SK-N-SH treated with all-trans-retinoic acid at 6 μM for 48 hours (cell line): ENCODE results near the gene CHAF1A.

ENCODE experiments used
- ATAC-seq: fragments of 200-7000 bp; cut with Tn5 transposase; 3 replicates; pipeline ENCODE4 v1.9.1; 2020; ENCODE audit warnings: mild to moderate bottlenecking, moderate library complexity
- CSDC2 ChIP-seq: fragments of 250-450 bp; sonication (Bioruptor Pico); IDR thresholded peaks from 2 replicates; pipeline ENCODE4 v1.5.0; 2020; ENCODE audit warnings: mild to moderate bottlenecking, moderate library complexity
- ESRRG ChIP-seq: fragments of 250-450 bp; sonication (Bioruptor Pico); IDR thresholded peaks from 2 replicates; pipeline ENCODE4 v1.6.1; 2021; ENCODE audit warnings: mild to moderate bottlenecking
- GLIS3 ChIP-seq: fragments of 250-450 bp; sonication (Bioruptor Pico); IDR thresholded peaks from 2 replicates; pipeline ENCODE4 v1.5.0; 2020; ENCODE audit warnings: mild to moderate bottlenecking, moderate library complexity
- ISL1 ChIP-seq: fragments of 250-450 bp; sonication (Bioruptor Pico); IDR thresholded peaks from 2 replicates; pipeline ENCODE4 v2.1.2; 2022; ENCODE audit warnings: mild to moderate bottlenecking, moderate library complexity
- OSR1 ChIP-seq: fragments of 250-450 bp; sonication (Bioruptor Pico); IDR thresholded peaks from 2 replicates; pipeline ENCODE4 v1.8.0; 2022; ENCODE audit warnings: moderate library complexity, mild to moderate bottlenecking, inconsistent platforms
- PPARA ChIP-seq: fragments of 250-450 bp; sonication (Bioruptor Pico); IDR thresholded peaks from 2 replicates; pipeline ENCODE4 v1.5.0; 2020; ENCODE audit warnings: mild to moderate bottlenecking, borderline replicate concordance
- RARB ChIP-seq: fragments of 250-450 bp; sonication (Bioruptor Pico); IDR thresholded peaks from 2 replicates; pipeline ENCODE4 v1.8.0; 2021; ENCODE audit warnings: mild to moderate bottlenecking, moderate library complexity
- SNAI2 ChIP-seq: fragments of 250-450 bp; sonication (Bioruptor Pico); IDR thresholded peaks from 2 replicates; pipeline ENCODE4 v1.5.0; 2020; ENCODE audit warnings: mild to moderate bottlenecking, moderate library complexity
- TCF4 ChIP-seq: fragments of 250-450 bp; sonication (Bioruptor Pico); IDR thresholded peaks from 2 replicates; pipeline ENCODE4 v1.8.0; 2021; ENCODE audit warnings: mild to moderate bottlenecking, moderate library complexity, borderline replicate concordance
- TOX ChIP-seq: fragments of 250-450 bp; sonication (Bioruptor Pico); IDR thresholded peaks from 2 replicates; pipeline ENCODE4 v1.8.0; 2021; ENCODE audit warnings: mild to moderate bottlenecking, moderate library complexity, borderline replicate concordance
- ZFP3 ChIP-seq: fragments of 250-450 bp; sonication (Bioruptor Pico); IDR thresholded peaks from 2 replicates; pipeline ENCODE4 v1.5.0; 2020; ENCODE audit warnings: mild to moderate bottlenecking, moderate library complexity
- ZFP30 ChIP-seq: fragments of 450-650 bp; formaldehyde crosslinking; IDR thresholded peaks from 2 replicates; pipeline ENCODE4 v1.5.0; 2022; ENCODE audit warnings: mild to moderate bottlenecking, moderate library complexity
- ZNF565 ChIP-seq: fragments of 450-650 bp; formaldehyde crosslinking; conservative IDR thresholded peaks from 2 replicates; pipeline ENCODE4 v1.5.0; 2020; ENCODE audit warnings: low read depth, mild to moderate bottlenecking, moderate library complexity
- ZNF70 ChIP-seq: fragments of 450-650 bp; formaldehyde crosslinking; IDR thresholded peaks from 2 replicates; pipeline ENCODE4 v1.5.0; 2020; ENCODE audit warnings: mild to moderate bottlenecking, moderate library complexity
- ZNF8 ChIP-seq: fragments of 450-650 bp; formaldehyde crosslinking; IDR thresholded peaks from 2 replicates; pipeline ENCODE4 v1.5.0; 2020; ENCODE audit warnings: mild to moderate bottlenecking, moderate library complexity
- TF ChIP-seq, protein P1 (sequence below): fragments of 250-450 bp; sonication (Bioruptor Pico); IDR thresholded peaks from 2 replicates; pipeline ENCODE4 v1.5.1; 2020; ENCODE audit warnings: low read depth, mild to moderate bottlenecking, moderate library complexity
- TF ChIP-seq, protein P2 (sequence below): fragments of 250-450 bp; sonication (Bioruptor Pico); IDR thresholded peaks from 2 replicates; pipeline ENCODE4 v1.8.0; 2021; ENCODE audit warnings: low read depth, mild to moderate bottlenecking, moderate library complexity, borderline replicate concordance
- TF ChIP-seq, protein P3 (sequence below): fragments of 250-450 bp; sonication (Bioruptor Pico); IDR thresholded peaks from 2 replicates; pipeline ENCODE4 v1.8.0; 2020; ENCODE audit warnings: mild to moderate bottlenecking, moderate library complexity, borderline replicate concordance
- TF ChIP-seq, protein P4 (sequence below): fragments of 250-450 bp; sonication (Bioruptor Pico); IDR thresholded peaks from 2 replicates; pipeline ENCODE4 v1.5.0; 2020; ENCODE audit warnings: mild to moderate bottlenecking, moderate library complexity
- TF ChIP-seq, protein P5 (sequence below): fragments of 250-450 bp; sonication (Bioruptor Pico); IDR thresholded peaks from 2 replicates; pipeline ENCODE4 v1.5.1; 2021; ENCODE audit warnings: mild to moderate bottlenecking, moderate library complexity

The CHAF1A gene

DNA sequence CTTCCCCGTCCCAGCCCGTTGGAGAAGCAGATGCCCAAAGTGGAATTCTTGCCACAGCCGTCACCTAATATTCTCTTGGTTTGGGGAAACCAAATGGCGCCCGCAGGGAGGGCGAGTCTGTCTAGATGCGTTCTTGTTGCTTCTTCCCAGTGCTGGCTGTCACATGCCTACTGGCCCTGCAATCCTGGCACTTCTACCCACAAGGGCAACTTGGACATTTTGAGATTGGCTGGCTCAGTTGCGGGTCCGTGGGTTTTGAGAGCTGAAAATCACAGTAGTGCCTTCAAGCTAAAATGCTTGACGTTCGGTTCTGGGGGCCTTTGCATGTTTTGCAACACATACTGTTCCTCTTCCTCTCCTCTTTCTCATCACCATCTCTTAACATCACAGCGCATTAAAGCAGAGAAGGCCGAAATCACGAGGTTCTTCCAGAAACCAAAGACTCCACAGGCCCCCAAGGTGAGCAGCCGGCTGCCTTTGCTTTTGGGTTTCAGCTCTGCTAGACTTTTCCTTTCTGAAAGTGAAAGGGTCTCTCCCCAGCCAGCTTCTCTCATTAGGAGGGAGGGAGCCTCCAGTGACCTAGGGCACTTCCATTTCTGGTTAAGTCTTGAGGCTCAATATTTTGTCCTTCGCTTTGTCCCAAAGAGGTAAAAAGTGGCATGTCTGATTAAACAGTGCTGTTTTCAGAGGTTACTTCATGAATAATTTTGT, 21.1 kb downstream of the CHAF1A start:
- no peak for ATAC-seq
- TF ChIP-seq ZFP30 (CRISPR knock-in tag) (no peak), OSR1 (no peak), CSDC2 (CRISPR knock-in tag) (no peak), ZNF565 (CRISPR knock-in tag) (no peak), GLIS3 (CRISPR knock-in tag) (no peak), TOX (CRISPR knock-in tag) (no peak), ZNF8 (no peak), RARB (CRISPR knock-in tag) (no peak), ZNF70 (CRISPR knock-in tag) (no peak), ESRRG (no peak), SNAI2 (CRISPR knock-in tag) (no peak), ISL1 (CRISPR knock-in tag) (no peak), TCF4 (CRISPR knock-in tag) (no peak), PPARA (no peak)
- TF ChIP-seq, protein P1, sequence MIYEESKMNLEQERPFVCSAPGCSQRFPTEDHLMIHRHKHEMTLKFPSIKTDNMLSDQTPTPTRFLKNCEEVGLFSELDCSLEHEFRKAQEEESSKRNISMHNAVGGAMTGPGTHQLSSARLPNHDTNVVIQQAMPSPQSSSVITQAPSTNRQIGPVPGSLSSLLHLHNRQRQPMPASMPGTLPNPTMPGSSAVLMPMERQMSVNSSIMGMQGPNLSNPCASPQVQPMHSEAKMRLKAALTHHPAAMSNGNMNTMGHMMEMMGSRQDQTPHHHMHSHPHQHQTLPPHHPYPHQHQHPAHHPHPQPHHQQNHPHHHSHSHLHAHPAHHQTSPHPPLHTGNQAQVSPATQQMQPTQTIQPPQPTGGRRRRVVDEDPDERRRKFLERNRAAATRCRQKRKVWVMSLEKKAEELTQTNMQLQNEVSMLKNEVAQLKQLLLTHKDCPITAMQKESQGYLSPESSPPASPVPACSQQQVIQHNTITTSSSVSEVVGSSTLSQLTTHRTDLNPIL (CRISPR knock-in tag), result no peak
- TF ChIP-seq, protein P2, sequence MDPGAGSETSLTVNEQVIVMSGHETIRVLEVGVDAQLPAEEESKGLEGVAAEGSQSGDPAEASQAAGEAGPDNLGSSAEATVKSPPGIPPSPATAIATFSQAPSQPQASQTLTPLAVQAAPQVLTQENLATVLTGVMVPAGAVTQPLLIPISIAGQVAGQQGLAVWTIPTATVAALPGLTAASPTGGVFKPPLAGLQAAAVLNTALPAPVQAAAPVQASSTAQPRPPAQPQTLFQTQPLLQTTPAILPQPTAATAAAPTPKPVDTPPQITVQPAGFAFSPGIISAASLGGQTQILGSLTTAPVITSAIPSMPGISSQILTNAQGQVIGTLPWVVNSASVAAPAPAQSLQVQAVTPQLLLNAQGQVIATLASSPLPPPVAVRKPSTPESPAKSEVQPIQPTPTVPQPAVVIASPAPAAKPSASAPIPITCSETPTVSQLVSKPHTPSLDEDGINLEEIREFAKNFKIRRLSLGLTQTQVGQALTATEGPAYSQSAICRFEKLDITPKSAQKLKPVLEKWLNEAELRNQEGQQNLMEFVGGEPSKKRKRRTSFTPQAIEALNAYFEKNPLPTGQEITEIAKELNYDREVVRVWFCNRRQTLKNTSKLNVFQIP (CRISPR knock-in tag), result no peak
- TF ChIP-seq, protein P3, sequence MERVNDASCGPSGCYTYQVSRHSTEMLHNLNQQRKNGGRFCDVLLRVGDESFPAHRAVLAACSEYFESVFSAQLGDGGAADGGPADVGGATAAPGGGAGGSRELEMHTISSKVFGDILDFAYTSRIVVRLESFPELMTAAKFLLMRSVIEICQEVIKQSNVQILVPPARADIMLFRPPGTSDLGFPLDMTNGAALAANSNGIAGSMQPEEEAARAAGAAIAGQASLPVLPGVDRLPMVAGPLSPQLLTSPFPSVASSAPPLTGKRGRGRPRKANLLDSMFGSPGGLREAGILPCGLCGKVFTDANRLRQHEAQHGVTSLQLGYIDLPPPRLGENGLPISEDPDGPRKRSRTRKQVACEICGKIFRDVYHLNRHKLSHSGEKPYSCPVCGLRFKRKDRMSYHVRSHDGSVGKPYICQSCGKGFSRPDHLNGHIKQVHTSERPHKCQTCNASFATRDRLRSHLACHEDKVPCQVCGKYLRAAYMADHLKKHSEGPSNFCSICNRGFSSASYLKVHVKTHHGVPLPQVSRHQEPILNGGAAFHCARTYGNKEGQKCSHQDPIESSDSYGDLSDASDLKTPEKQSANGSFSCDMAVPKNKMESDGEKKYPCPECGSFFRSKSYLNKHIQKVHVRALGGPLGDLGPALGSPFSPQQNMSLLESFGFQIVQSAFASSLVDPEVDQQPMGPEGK, result no peak
- TF ChIP-seq, protein P4, sequence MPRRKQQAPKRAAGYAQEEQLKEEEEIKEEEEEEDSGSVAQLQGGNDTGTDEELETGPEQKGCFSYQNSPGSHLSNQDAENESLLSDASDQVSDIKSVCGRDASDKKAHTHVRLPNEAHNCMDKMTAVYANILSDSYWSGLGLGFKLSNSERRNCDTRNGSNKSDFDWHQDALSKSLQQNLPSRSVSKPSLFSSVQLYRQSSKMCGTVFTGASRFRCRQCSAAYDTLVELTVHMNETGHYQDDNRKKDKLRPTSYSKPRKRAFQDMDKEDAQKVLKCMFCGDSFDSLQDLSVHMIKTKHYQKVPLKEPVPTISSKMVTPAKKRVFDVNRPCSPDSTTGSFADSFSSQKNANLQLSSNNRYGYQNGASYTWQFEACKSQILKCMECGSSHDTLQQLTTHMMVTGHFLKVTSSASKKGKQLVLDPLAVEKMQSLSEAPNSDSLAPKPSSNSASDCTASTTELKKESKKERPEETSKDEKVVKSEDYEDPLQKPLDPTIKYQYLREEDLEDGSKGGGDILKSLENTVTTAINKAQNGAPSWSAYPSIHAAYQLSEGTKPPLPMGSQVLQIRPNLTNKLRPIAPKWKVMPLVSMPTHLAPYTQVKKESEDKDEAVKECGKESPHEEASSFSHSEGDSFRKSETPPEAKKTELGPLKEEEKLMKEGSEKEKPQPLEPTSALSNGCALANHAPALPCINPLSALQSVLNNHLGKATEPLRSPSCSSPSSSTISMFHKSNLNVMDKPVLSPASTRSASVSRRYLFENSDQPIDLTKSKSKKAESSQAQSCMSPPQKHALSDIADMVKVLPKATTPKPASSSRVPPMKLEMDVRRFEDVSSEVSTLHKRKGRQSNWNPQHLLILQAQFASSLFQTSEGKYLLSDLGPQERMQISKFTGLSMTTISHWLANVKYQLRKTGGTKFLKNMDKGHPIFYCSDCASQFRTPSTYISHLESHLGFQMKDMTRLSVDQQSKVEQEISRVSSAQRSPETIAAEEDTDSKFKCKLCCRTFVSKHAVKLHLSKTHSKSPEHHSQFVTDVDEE, result no peak
- TF ChIP-seq, protein P5, sequence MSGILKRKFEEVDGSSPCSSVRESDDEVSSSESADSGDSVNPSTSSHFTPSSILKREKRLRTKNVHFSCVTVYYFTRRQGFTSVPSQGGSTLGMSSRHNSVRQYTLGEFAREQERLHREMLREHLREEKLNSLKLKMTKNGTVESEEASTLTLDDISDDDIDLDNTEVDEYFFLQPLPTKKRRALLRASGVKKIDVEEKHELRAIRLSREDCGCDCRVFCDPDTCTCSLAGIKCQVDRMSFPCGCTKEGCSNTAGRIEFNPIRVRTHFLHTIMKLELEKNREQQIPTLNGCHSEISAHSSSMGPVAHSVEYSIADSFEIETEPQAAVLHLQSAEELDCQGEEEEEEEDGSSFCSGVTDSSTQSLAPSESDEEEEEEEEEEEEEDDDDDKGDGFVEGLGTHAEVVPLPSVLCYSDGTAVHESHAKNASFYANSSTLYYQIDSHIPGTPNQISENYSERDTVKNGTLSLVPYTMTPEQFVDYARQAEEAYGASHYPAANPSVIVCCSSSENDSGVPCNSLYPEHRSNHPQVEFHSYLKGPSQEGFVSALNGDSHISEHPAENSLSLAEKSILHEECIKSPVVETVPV (CRISPR knock-in tag), result no peak

DNA sequence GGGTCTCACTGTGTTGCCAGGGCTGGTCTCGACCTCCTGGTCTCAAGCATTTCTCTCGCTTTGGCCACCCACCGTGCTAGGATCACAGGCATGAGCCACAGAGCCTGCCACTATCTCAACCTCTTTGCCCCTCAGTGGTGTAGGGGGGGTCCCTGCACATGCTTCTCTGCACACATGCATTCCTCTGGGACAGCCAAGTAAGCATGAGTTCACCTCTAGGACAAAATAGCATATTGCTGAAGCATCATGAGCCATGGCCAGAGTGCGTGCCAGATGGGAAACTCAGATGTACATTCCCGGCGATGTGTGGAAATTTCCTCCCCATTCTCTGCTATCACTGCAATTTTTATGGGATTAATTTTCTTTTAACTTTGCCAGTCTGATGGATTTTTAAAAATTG, 23.1 kb downstream of the CHAF1A start:
- ATAC-seq, result peak; percentile 44; the same call in 2 of the 3 replicates
- TF ChIP-seq GLIS3 (CRISPR knock-in tag), result no peak
- TF ChIP-seq, protein P2 (CRISPR knock-in tag), result no peak
- TF ChIP-seq ZNF565 (CRISPR knock-in tag), result no peak
- TF ChIP-seq ZFP3, result no peak
- TF ChIP-seq RARB (CRISPR knock-in tag), result no peak
- TF ChIP-seq SNAI2 (CRISPR knock-in tag), result no peak
- TF ChIP-seq CSDC2 (CRISPR knock-in tag), result no peak
